Stimulated activated naive CD8-positive, alpha-beta T cell treated with anti-CD3 and anti-CD28 coated beads, Interleukin-15, Interleukin-2, amounts not matched to agents 100 U/mL and 50 U/mL, for 24 hours (primary cell): Measurements from ENCODE around the gene RGS8.

Source experiments
- ATAC-seq: fragments of 150-1000 bp; cut with Tn5 transposase; one replicate; pipeline ENCODE4 v1.10.0; 2021
- DNase-seq: peaks from one replicate; pipeline ENCODE4 v3.0.0; 2021

Gene RGS8

GRCh38 chr1:182639330-182639729 is 45.1 kb downstream of the RGS8 start:
- ATAC-seq (no peak), DNase-seq (no peak)

- DNase-seq (no peak), ATAC-seq (no peak)
These were observed 46.6 kb downstream of the RGS8 start for GRCh38 chr1:182637769-182638168.

GRCh38 chr1:182635871-182636270 is 48.5 kb downstream of the RGS8 start:
- no peak for DNase-seq
- ATAC-seq, result no peak
